Stimulated activated CD4-positive, alpha-beta T cell treated with anti-CD3 and anti-CD28 coated beads, Interleukin-4, amount 100 ng/mL, for 48 hours (primary cell): ENCODE data around the gene IQCM.

Experiments
- DNase-seq, 2 donors: peaks; one replicate each; pipeline ENCODE4 v3.0.0-alpha.2; 2020; ENCODE audit warnings: low read depth in 2 of 2

Gene IQCM

DNA sequence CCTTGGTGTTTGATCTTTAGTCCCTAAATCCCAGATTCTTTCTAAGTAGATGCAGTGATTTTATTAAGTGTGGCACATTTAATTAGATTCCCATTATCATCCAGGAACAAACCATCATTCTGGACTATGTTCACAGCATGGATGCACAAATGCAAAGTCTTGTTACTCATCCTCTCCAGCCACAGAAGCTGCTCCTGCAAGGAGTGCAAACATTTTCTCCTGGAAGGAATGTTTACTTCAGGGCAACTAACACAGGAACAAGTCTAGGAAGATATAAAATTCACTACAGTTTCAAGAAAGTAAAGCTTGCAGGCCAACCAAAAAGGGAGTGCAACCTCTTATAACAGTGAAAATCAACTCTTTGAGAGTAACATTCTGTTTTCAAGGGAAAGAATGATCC, 106.0 kb downstream of the IQCM start:
- DNase-seq, result no peak

GRCh38 chr4:149708513-149709130, 107.0 kb downstream of the IQCM start:
- DNase-seq, result no peak

DNA sequence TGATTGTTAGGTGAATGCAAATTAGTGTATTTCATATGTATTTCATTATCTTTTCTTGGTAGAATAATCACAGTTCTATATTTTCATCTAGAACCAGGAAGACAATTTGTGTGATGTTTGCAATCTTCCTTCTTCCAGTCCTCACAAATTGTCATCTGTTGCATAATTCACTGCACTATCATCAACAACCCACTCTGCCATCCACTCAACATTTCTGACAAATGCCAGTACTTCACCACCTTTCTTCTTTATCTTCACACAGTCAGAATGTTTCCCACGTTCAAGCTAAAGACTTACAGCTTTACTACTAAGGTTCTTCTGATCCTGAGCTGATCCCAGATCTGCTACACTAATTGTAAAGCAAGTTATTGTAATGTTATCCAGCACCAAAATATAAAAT, 107.8 kb downstream of the IQCM start:
- DNase-seq, result no peak

GRCh38 chr4:149706942-149707341, 108.7 kb downstream of the IQCM start:
- no peak for DNase-seq

GRCh38 chr4:149702414-149703293, 113.0 kb downstream of the IQCM start:
- no peak for DNase-seq

DNA sequence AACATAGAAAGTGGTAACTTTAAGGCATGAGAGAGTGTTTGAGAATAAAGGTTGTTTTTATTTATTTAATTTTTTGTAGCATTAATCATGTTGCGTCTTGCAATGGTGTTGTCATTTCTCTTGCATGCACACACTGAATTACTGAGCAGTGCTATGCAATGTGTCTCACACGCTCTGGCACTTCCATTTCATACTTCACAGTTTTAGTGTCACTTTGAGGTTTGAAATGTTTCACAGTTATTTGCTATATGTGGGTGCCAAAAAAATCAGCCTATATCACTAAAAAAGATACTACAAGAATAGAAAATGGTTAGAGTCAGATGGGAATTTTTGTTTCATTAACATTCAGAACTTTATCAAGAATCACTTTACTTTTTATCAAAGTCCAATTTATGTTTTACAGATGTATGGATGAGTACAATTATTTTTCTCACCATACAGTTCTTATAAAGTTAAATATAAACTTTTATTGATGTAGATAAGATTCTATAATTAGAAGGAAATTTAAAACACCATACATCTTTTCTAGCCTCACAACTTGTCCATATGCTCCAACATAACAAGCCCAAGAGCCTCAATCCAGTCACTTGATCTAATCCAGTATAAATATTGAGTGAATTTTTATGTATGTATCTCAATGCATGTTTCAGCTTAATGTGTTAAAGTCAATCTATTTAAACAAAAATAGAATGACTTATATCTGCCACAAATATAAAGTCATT, 114.0 kb downstream of the IQCM start:
- no peak for DNase-seq

DNA sequence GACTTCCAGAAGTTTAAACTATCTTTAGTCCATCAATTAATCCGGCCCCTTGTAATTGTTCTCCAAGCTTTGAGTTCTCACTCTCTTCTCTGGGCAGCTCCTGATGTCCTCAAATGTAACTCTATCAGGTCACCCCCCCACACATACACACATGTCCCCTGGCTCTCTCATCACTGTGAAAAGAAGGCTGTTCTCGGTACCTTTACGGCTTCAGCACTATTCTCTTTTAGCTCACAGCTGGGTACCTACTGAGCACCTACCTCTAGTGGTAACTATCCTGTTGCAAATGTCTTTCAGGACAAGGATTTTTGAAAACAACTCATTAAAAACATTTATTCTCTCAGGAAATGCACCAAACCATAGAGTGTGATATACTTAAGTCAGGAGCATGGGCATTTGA, 115.4 kb downstream of the IQCM start:
- DNase-seq, result no peak

DNA sequence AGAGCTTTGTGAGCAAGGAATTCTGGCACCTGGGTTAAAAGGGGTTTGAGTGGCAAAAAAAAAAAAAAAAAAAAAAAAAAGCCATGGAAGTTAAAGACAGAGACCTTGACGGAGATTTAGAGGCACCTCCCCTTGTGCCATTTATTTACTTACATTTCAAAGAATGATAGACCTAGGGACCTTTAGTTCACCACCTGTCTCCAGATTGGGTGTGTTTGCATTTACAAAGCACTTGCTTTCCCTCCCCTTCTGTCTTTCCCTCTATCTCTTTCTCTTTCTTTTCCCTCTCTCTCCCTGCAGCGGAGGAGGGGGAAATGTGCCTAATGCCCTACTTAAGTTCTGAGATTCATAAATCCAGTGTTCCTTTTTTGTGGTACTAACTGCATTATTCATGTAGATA, 116.0 kb downstream of the IQCM start:
- DNase-seq, result no peak

- no peak for DNase-seq
Observed at GRCh38 chr4:149690726-149691125, 124.9 kb downstream of the IQCM start.

DNA sequence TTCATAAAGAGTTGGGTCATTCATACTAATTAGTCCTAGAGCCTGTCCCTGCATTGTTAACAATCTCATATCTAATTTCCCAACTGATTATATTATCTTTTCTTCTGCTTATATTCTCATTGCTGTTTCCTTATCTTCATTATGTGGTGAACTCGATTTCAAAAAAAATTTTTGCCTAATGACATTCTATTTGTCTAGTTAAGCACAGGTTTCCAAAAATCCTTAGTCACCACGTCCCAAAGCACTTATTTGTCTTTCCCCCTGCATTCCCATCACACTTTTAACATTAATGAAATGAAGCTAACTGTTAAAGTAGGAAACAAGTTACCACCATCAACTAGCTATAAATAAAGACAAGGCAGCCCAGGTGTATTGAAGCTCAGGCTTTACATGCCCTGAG, 131.1 kb downstream of the IQCM start:
- no peak for DNase-seq

DNA sequence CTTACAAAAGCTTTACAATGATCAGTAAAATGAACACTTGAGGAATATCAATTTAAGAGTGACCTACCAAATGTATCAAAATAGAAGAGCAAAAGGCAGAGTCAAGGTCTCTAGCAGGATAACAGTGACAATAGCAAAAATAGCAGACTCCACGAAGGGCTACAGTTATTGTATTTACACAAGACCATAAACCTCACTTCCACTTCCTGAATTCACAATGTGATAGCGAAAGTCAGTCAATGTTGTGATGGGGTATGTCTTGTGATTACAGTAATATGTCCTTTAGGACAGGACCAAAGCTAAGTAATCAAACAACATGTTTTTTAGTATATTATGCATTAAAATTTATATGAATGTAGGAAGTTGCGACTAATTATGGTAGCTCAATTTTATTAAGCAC, 139.6 kb downstream of the IQCM start:
- DNase-seq, result no peak

- DNase-seq, result no peak
Observed at GRCh38 chr4:149645790-149646189, 169.9 kb downstream of the IQCM start.

DNA sequence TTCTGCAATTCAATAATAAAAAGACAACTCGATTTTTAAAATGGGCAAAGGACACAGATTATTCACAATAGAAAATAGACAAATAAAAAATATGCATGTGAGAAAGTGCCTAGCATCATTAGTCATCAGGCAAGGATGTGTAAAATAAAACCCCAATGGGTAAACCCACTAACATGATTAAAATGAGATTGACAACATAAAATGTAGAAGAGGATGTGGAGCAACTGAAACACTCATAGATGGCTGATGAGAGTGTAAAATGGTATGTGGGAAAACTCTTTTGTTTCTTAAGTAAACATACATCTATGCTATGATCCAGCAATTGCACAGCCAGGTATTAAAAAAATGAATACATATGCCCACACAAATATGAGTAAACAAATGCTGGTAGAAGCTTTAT, 177.6 kb downstream of the IQCM start:
- DNase-seq, result no peak

GRCh38 chr4:149634368-149634767, 181.3 kb downstream of the IQCM start:
- DNase-seq, result no peak

DNA sequence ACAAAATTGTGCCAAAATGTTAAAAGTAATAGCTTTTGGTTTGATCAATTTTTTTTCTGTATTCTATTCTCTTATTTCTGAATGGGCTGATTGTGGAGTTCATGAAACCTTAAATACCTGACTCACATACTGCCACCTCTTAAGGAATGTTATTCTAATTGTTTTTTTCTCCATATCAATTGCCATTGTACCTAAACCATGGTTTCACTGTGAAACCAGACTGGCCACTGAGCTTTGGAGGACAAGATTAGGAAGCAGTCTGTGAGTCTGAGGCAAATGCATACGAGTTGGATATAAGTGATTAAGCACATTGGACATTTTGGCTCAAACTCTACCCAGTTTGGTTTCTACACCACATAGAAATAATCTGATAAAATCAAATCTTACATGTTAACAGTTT, 184.0 kb downstream of the IQCM start:
- DNase-seq, result no peak

- no peak for DNase-seq
Observed at GRCh38 chr4:149630064-149630463, 185.6 kb downstream of the IQCM start.

- no peak for DNase-seq
Observed at GRCh38 chr4:149605601-149606378, 209.9 kb downstream of the IQCM start.

DNA sequence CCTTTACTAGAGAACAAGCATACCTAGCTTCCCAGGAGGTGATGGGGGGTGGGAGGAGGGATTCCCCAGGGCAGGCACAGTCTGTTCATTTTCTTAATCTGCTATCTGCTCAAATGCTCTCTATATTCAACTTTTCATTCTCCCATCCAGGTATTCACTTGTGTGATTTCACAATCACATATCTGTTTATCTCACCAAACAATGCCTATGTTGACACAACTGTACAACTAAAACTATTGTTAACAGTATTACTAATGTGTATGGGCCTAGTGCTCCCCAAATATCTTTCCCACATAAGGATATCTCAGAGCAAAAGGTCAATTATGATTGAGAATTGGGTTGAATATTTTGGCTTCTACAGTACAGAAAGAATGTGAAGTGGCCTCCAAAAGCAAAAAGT, 210.8 kb downstream of the IQCM start:
- DNase-seq, result no peak

- no peak for DNase-seq
Observed at GRCh38 chr4:149595500-149595899, 220.1 kb downstream of the IQCM start.

GRCh38 chr4:149589826-149590225, 225.8 kb downstream of the IQCM start:
- no peak for DNase-seq

- no peak for DNase-seq
Observed at GRCh38 chr4:149584722-149585121, 230.9 kb downstream of the IQCM start.

DNA sequence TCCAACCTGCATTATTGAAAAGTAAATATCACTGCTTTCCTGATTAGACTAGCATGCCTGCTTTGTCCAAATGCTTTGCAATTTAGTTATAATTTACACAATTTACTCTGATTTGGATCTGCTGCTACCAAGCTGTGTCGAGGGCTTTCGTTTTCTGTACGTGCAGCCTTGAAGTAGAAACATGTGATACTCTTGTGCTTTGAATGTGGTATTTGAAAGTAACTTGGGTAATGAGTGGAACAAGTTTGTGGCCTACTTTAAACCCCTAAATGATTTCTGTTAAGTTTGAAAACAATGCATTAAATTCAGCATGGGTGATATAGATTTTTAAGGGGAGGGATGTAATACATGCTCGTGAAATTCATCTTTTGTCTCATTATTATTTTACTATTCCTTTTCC, 240.7 kb downstream of the IQCM start:
- DNase-seq, result no peak
